ENCODE measurements around the gene TNFRSF12A. TPM values are rescaled to one million over a fixed set of nuclear protein-coding genes. Genes with fewer than 3 reads are reported as not detected.

Gene TNFRSF12A
- total and polyA plus RNA-seq, 2 of the 13 experiments (the other 11 are each of a cell fraction or from before 2014, with no cell fraction given): 61.9 to 66.0 TPM

DNA sequence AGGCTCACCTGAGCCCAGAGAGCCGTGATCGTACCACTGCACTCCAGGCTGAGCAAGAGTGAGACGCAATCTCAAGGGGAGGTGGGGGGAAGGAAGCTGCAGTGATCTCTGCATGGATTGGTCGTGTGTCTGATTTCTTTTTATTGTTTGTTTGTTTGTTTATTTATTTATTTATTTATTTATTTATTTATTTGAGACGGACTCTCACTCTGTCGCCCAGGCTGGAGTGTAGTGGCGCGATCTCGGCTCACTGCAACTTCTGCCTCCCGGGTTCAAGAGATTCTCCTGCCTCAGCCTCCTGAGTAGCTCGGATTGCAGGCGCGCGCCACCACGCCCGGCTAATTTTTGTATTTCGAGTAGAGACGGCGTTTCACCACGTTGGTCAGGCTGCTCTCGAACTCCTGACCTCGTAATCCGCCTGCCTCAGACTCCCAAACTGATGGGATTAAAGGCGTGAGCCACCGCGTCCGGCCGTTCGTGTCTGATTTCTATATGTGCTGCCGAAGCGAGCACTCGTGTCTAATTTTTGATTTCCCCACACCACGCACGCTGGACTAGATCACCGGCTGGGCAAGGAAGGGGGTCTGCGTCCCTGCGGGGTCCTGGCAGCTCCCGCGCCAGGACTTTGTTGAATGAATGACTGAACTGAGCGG, 448 bp upstream of the TNFRSF12A start (continued):
- TF ChIP-seq ZNF784 (CRISPR knock-in tag; IDR thresholded peaks at IDR 0.05; ENCODE audit: borderline replicate concordance) (no peak), CREBL2 (CRISPR knock-in tag; IDR thresholded peaks at IDR 0.05; ENCODE audit: borderline replicate concordance) (0 out of 2 replicates have a peak, but pooled peaks have one; percentile 30), TMF1 (CRISPR knock-in tag; IDR thresholded peaks at IDR 0.05; ENCODE audit: low read depth) (no peak), ZFYVE20 (CRISPR knock-in tag; IDR thresholded peaks at IDR 0.05; ENCODE audit: borderline replicate concordance, low read depth) (no peak), TSC22D2 (CRISPR knock-in tag; IDR thresholded peaks at IDR 0.05; ENCODE audit: borderline replicate concordance) (0 out of 2 replicates have a peak, but pooled peaks have one; percentile 4), KDM5A (IDR thresholded peaks at IDR 0.05; ENCODE audit: borderline replicate concordance, low read length) (0 out of 2 replicates have a peak, but pooled peaks have one; percentile 17), IKZF4 (CRISPR knock-in tag; IDR thresholded peaks at IDR 0.05; ENCODE audit: borderline replicate concordance, low read depth, not compliant biosample characterization) (no peak), HNF1B (CRISPR knock-in tag; IDR thresholded peaks at IDR 0.05) (peak; percentile 44; the same call in 1 of the 2 replicates), SAP130 (CRISPR knock-in tag; IDR thresholded peaks at IDR 0.05; ENCODE audit: low read depth) (0 out of 2 replicates have a peak, but pooled peaks have one; percentile 6), MATR3 (CRISPR knock-in tag; IDR thresholded peaks at IDR 0.05) (no peak), POGK (CRISPR knock-in tag; conservative IDR thresholded peaks at IDR 0.05) (0 out of 2 replicates have a peak, but pooled peaks have one; percentile 3), FOXK2 (IDR thresholded peaks at IDR 0.05) (no peak), ZBTB7B (CRISPR knock-in tag; IDR thresholded peaks at IDR 0.05) (peak; percentile 55; the same call in 1 of the 2 replicates), ZNF3 (CRISPR knock-in tag; IDR thresholded peaks at IDR 0.05) (0 out of 2 replicates have a peak, but pooled peaks have one; percentile 52), SRF (IDR thresholded peaks at IDR 0.05; ENCODE audit: low read depth, low read length) (no peak), ZNF24 (IDR thresholded peaks at IDR 0.05) (peak; percentile 47; the same call in 1 of the 2 replicates), HDAC1 (CRISPR knock-in tag; IDR thresholded peaks at IDR 0.05) (peak; percentile 45), ZNF788 (CRISPR knock-in tag; IDR thresholded peaks at IDR 0.05; ENCODE audit: borderline replicate concordance) (no peak), ZNF557 (CRISPR knock-in tag; IDR thresholded peaks at IDR 0.05) (no peak)
- TF ChIP-seq, protein P1, sequence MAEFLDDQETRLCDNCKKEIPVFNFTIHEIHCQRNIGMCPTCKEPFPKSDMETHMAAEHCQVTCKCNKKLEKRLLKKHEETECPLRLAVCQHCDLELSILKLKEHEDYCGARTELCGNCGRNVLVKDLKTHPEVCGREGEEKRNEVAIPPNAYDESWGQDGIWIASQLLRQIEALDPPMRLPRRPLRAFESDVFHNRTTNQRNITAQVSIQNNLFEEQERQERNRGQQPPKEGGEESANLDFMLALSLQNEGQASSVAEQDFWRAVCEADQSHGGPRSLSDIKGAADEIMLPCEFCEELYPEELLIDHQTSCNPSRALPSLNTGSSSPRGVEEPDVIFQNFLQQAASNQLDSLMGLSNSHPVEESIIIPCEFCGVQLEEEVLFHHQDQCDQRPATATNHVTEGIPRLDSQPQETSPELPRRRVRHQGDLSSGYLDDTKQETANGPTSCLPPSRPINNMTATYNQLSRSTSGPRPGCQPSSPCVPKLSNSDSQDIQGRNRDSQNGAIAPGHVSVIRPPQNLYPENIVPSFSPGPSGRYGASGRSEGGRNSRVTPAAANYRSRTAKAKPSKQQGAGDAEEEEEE (CRISPR knock-in tag; IDR thresholded peaks at IDR 0.05; ENCODE audit: borderline replicate concordance): no peak
- TF ChIP-seq, protein P2, sequence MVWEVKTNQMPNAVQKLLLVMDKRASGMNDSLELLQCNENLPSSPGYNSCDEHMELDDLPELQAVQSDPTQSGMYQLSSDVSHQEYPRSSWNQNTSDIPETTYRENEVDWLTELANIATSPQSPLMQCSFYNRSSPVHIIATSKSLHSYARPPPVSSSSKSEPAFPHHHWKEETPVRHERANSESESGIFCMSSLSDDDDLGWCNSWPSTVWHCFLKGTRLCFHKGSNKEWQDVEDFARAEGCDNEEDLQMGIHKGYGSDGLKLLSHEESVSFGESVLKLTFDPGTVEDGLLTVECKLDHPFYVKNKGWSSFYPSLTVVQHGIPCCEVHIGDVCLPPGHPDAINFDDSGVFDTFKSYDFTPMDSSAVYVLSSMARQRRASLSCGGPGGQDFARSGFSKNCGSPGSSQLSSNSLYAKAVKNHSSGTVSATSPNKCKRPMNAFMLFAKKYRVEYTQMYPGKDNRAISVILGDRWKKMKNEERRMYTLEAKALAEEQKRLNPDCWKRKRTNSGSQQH (CRISPR knock-in tag; IDR thresholded peaks at IDR 0.05; ENCODE audit: low read depth): peak; percentile 94; the same call in 1 of the 2 replicates

Measured in HepG2 (cell line).